Spleen (tissue), 11 donors: Measurements from ENCODE around the gene BBOX1. TPM values are rescaled to one million over a fixed set of nuclear protein-coding genes. Genes with fewer than 3 reads are reported as not detected.
"Not testable (repeated sequence)": the region's sequence is repeated elsewhere in the genome, so short reads cannot be mapped to it uniquely, and the experiment has no call there.

ENCODE experiments used
- DNase-seq: peaks from one replicate; pipeline ENCODE4 v3.0.0-alpha.2; 2020
- H3K27ac ChIP-seq, 8 donors: fragments of 200-600 bp; sonication (generic) in 7 of 8; 1 replicate in 4 of 8; 2 replicates in 4 of 8; pipeline versions ENCODE4 v1.5.0 to v1.8.0; 2016 to 2021; ENCODE audit warnings: inconsistent platforms in 4 of 8, mild to moderate bottlenecking in 4 of 8, moderate library complexity in 1 of 8
- H3K27me3 ChIP-seq, 7 donors: fragments of 200-600 bp; sonication (generic) in 6 of 7; replicated peaks in 1 of 7; 1 replicate in 4 of 7; 2 replicates in 3 of 7; pipeline versions ENCODE4 v1.5.0 to v1.8.0; 2016 to 2021; ENCODE audit warnings: inconsistent platforms in 3 of 7, mild to moderate bottlenecking in 1 of 7
- H3K36me3 ChIP-seq, 6 donors: fragments of 200-600 bp; sonication (generic) in 5 of 6; 1 replicate in 4 of 6; 2 replicates in 2 of 6; pipeline versions ENCODE4 v1.5.0 to v1.8.0; 2016 to 2021; ENCODE audit warnings: inconsistent platforms in 2 of 6
- H3K4me1 ChIP-seq, 6 donors: fragments of 200-600 bp; sonication (generic) in 5 of 6; 1 replicate in 3 of 6; 2 replicates in 3 of 6; pipeline versions ENCODE4 v1.5.0 to v1.8.0; 2016 to 2021; ENCODE audit warnings: inconsistent platforms in 3 of 6
- H3K4me3 ChIP-seq, 8 donors: fragments of 200-600 bp; sonication (generic) in 7 of 8; 1 replicate in 4 of 8; 2 replicates in 4 of 8; pipeline versions ENCODE4 v1.5.0 to v1.8.0; 2016 to 2021; ENCODE audit warnings: inconsistent platforms in 4 of 8, mild to moderate bottlenecking in 4 of 8, moderate library complexity in 2 of 8
- H3K9me3 ChIP-seq, 8 donors: fragments of 200-600 bp; sonication (generic) in 7 of 8; 1 replicate in 4 of 8; 2 replicates in 4 of 8; pipeline versions ENCODE4 v1.5.0 to v1.8.0; 2016 to 2021; ENCODE audit warnings: inconsistent platforms in 4 of 8
- POLR2A ChIP-seq, 3 donors: fragments of 450-650 bp; IDR thresholded peaks; one replicate each; pipeline ENCODE4 v1.5.1; 2017; ENCODE audit warnings: antibody characterized with exemption in 3 of 3, mild to moderate bottlenecking in 1 of 3
- POLR2AphosphoS5 ChIP-seq, 3 donors: sonication (generic); formaldehyde crosslinking; IDR thresholded peaks; one replicate each; pipeline ENCODE4 v1.5.1; 2017; ENCODE audit warnings: antibody characterized with exemption in 3 of 3
- whole genome bisulfite sequencing, 5 donors: extraction: QIAGEN DNeasy Blood & Tissue Kit in 3 of 5; methylation state at CpG; one replicate each; pipeline versions ENCODE4 v1.1.5 to v1.1.7; 2013 to 2018; 5-methylcytosine and 5-hydroxymethylcytosine counted together
- intact Hi-C: fragments of 100-400 bp; cut with DNase I; formaldehyde crosslinking; loops from one replicate; pipeline ENCODE4 v1.15.0; 2023; ENCODE audit warnings: low total_unique reads
- polyA plus RNA-seq, 3 donors: library from polyadenylated mRNA; stranded (reverse); fragments of 200-250 nt; gene quantifications; one replicate each; pipeline ENCODE4 v1.2.1, GENCODE V29; 2013
- total RNA-seq, 7 donors: library from RNA; depleted of rRNA in 3 of 7; stranded (reverse); fragments of >200 nt in 3 of 7; fragmentation: NEBNext Ultra II Directional in 4 of 7; extraction: Animal tissue kit (Norgen Biotek cat#: 25700) in 4 of 7; gene quantifications; one replicate each; pipeline versions ENCODE4 v1.1.0 to v1.2.1, GENCODE V29; 2016 to 2021
- TF ChIP-seq, protein P1 (sequence below), 11 experiments: fragments of 200-600 bp in 7 of 11; fragments of 450-650 bp in 4 of 11; sonication (generic) in 4 of 11; IDR thresholded peaks in 8 of 11; conservative IDR thresholded peaks in 3 of 11; 1 replicate in 7 of 11; 2 replicates in 4 of 11; pipeline versions ENCODE4 v1.4.0 to v1.8.0; 2016 to 2021; ENCODE audit warnings: antibody characterized with exemption in 11 of 11, inconsistent platforms in 4 of 11, mild to moderate bottlenecking in 1 of 11
- donor health status: healthy with polysubstance abuse.
- donor health status: DM: no; HTN: no; CAD: no; lungs with moderate emphysema.
- donor health status: DM: no; HTN: no; CAD: no.
- donor health status: Bipolar disorder and iron deficiency.
- donor health status: healthy.
- donor health status: DM: no; HTN: no; CAD: no.
- donor health status: DM: yes; HTN: yes; CAD: no.

The BBOX1 gene
- total and polyA plus RNA-seq, 10 donors: not detected

DNA sequence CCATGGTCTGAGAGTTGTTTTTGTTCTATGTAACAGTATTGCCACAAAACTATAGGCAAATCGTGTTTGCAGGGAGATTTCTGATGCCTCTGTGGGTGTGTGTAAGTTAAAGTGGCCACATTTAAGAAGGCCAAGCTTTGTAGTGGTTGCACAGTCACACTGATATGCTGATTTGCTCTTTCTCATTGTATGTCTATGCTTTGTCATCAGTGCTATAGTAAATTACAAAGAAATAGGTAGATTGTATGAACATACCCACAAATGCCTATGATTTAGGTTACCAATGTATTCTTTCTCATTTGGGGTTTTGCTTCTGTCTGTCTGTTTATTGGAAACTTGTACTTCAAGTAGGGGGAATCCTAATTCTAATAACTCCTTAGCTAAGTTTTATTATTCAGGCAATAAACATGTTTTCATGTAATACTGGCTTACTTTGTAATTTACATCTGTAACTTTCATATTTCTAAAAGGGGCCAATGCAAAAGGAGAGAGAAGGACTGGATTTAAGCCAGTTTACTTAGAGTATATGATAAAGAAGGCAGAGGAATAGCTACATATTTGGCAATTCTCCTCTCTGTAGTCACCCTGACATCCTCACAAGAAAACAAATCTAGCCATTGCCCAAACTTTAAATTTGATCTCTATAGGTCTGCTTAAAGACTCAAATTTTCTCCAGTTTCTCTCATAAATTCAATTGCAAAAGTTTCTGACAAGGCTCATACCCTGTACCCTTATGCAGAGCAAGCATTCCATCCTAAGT is 44.7 kb upstream of the BBOX1 start:
- intact Hi-C loops: no loop called here
- Histone ChIP-seq H3K27ac (peak overlapping the region in 1 of 8 donors; percentile 73), H3K4me1 (no peaks in the 10 kb centered on the region), H3K36me3 (no peaks in the 10 kb centered on the region), H3K4me3 (peak overlapping the region in 6 of 8 donors; percentile 10 to 61 (median 26)), H3K9me3 (no peaks in the 10 kb centered on the region), H3K27me3 (peaks cover 0 to 10% (median 0%) of the 10 kb centered on the region in 7 donors)
- TF ChIP-seq POLR2AphosphoS5 (IDR thresholded peaks at IDR 0.05) (no peak), POLR2A (IDR thresholded peaks at IDR 0.05) (no peak)
- TF ChIP-seq, protein P1, sequence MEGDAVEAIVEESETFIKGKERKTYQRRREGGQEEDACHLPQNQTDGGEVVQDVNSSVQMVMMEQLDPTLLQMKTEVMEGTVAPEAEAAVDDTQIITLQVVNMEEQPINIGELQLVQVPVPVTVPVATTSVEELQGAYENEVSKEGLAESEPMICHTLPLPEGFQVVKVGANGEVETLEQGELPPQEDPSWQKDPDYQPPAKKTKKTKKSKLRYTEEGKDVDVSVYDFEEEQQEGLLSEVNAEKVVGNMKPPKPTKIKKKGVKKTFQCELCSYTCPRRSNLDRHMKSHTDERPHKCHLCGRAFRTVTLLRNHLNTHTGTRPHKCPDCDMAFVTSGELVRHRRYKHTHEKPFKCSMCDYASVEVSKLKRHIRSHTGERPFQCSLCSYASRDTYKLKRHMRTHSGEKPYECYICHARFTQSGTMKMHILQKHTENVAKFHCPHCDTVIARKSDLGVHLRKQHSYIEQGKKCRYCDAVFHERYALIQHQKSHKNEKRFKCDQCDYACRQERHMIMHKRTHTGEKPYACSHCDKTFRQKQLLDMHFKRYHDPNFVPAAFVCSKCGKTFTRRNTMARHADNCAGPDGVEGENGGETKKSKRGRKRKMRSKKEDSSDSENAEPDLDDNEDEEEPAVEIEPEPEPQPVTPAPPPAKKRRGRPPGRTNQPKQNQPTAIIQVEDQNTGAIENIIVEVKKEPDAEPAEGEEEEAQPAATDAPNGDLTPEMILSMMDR (IDR thresholded peaks at IDR 0.05 in 8 of 11, conservative IDR thresholded peaks at IDR 0.05 in 3 of 11): no peak
- WGBS, 5 donors: 20 to 50% (median 38%) methylated on average over 1 of the region's 1 CpG
- no peak for DNase-seq

GRCh38 chr11:26997378-26997777 is 43.2 kb upstream of the BBOX1 start:
- TF ChIP-seq, protein P1 (IDR thresholded peaks at IDR 0.05 in 8 of 11, conservative IDR thresholded peaks at IDR 0.05 in 3 of 11): no peak
- TF ChIP-seq POLR2AphosphoS5 (IDR thresholded peaks at IDR 0.05): no peak
- no peak overlapping the region for H3K4me3 ChIP-seq
- H3K4me1 ChIP-seq: no peaks in the 10 kb centered on the region
- H3K9me3 ChIP-seq: no peaks in the 10 kb centered on the region
- DNase-seq: no peak
- H3K27me3 ChIP-seq: peaks cover 0 to 10% (median 0%) of the 10 kb centered on the region in 7 donors
- intact Hi-C loops: no loop called here
- 47 to 63% (median 51%) methylated on average over 2 of the region's 2 CpGs for WGBS, 5 donors
- H3K36me3 ChIP-seq: no peaks in the 10 kb centered on the region
- H3K27ac ChIP-seq: no peak overlapping the region

DNA sequence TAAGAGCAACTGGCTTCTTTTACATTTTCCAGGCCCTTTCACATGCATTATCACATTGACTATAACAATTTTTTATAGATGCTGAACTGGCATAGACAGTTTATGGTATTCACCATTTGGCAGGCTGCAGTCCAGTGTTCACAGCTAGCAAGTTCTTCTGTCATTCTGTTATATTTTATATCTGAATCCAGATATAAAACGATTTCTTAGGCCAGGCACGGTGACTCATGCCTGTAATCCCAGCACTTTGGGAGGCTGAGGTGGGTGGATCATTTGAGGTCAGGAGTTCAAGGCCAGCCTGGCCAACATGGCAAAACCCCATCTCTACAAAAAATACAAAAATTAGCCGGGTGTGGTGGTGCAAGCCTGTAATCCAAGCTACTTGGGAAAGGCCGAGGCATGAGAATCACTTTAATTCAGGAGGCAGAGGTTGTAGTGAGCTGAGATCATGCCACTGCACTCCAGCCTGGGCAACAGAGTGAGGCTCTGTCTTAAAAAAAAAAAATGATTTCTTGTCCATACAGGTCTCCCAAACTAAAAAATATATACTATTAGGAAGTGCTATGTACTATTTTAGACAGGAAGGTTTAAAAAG is 39.4 kb upstream of the BBOX1 start:
- intact Hi-C loops, H3K27me3 ChIP-seq, DNase-seq, H3K9me3 ChIP-seq, H3K4me1 ChIP-seq, H3K4me3 ChIP-seq, H3K27ac ChIP-seq, H3K36me3 ChIP-seq: not testable (repeated sequence)
- WGBS, 5 donors: 61 to 81% (median 71%) methylated on average over 4 of the region's 4 CpGs

- 57 to 67% (median 61%) methylated on average over 3 of the region's 3 CpGs for WGBS, 5 donors
- TF ChIP-seq, protein P1 (IDR thresholded peaks at IDR 0.05 in 8 of 11, conservative IDR thresholded peaks at IDR 0.05 in 3 of 11): no peak
- TF ChIP-seq POLR2A (IDR thresholded peaks at IDR 0.05) (no peak), POLR2AphosphoS5 (IDR thresholded peaks at IDR 0.05) (no peak)
- no peaks in the 10 kb centered on the region for H3K27me3 ChIP-seq
- H3K4me3 ChIP-seq: no peak overlapping the region
- H3K4me1 ChIP-seq: no peaks in the 10 kb centered on the region
- H3K27ac ChIP-seq: no peak overlapping the region
- intact Hi-C loops: no loop called here
- H3K9me3 ChIP-seq: no peaks in the 10 kb centered on the region
- DNase-seq: no peak
- no peaks in the 10 kb centered on the region for H3K36me3 ChIP-seq
Measured at GRCh38 chr11:27002431-27002830, 38.2 kb upstream of the BBOX1 start.
